Endothelial cell of umbilical vein (primary cell): ENCODE data around the gene LMAN2L. TPM values are rescaled to one million over a fixed set of nuclear protein-coding genes. Genes with fewer than 3 reads are reported as not detected.

Experiments
- BruUV-seq: library from RNA; stranded (reverse); fragments of 400-500 nt; replicated peaks from 2 replicates; lab custom pipeline; 2021; lab: Mats Ljungman, UMichigan
- CTCF ChIA-PET: fragments of 300-600, 350-600 bp; sonication (Branson Sonifier 250); formaldehyde crosslinking; loops from one replicate; lab custom pipeline; 2021; ENCODE audit warnings: antibody characterized with exemption, inconsistent platforms; lab: Charles Lee
- POLR2A ChIA-PET: fragments of 300-600, 350-600 bp; sonication (Branson Sonifier 250); formaldehyde crosslinking; loops from one replicate; lab custom pipeline; 2021; ENCODE audit warnings: antibody characterized with exemption, inconsistent platforms; lab: Charles Lee
- DNase-seq: peaks from one replicate; pipeline ENCODE4 v3.0.0-alpha.2; 2011; ENCODE audit warnings: low read depth, low spot score
- FAIRE-seq: peaks from 2 replicates; lab custom pipeline; 2011; peaks lifted over from hg19 to GRCh38; lab: Jason Lieb, UNC
- H2AFZ ChIP-seq: 2 replicates; pipeline ENCODE4 v1.6.0; 2012; ENCODE audit warnings: low read depth, low read length, control low read depth, inconsistent platforms
- H3K27ac ChIP-seq: 2 replicates; pipeline ENCODE4 v1.5.1; 2011; ENCODE audit warnings: low read depth, mild to moderate bottlenecking, control low read depth, low read length, moderate library complexity; ENCODE audit not compliant: insufficient read depth
- H3K27me3 ChIP-seq, 2 experiments: 2 replicates each; pipeline versions ENCODE4 v1.6.0 to v1.6.1; 2011; ENCODE audit warnings: low read length in 2 of 2, mixed read lengths in 1 of 2; ENCODE audit not compliant: control insufficient read depth in 2 of 2, insufficient read depth in 2 of 2
- H3K36me3 ChIP-seq, 2 experiments: 2 replicates in 1 of 2; 3 replicates in 1 of 2; pipeline ENCODE4 v1.5.1; 2011; ENCODE audit warnings: low read length in 2 of 2, mild to moderate bottlenecking in 1 of 2, moderate library complexity in 1 of 2; ENCODE audit not compliant: control insufficient read depth in 2 of 2, insufficient read depth in 2 of 2; ENCODE audit errors: extremely low read depth in 1 of 2
- H3K4me1 ChIP-seq: 3 replicates; pipeline ENCODE4 v1.5.1; 2011; ENCODE audit warnings: mild to moderate bottlenecking, low read length; ENCODE audit not compliant: control insufficient read depth, insufficient read depth; ENCODE audit errors: extremely low read depth
- H3K4me2 ChIP-seq: 2 replicates; pipeline ENCODE4 v1.6.1; 2011; ENCODE audit warnings: low read length, control low read depth, mixed read lengths; ENCODE audit not compliant: insufficient read depth
- H3K4me3 ChIP-seq, 3 experiments: fragments of 200-600 bp in 1 of 3; sonication (generic), shearing (Covaris generic) in 1 of 3; replicated peaks in 1 of 3; 2 replicates each; pipeline ENCODE4 v1.5.1; 2011 to 2016; ENCODE audit warnings: control low read depth in 3 of 3, low read length in 3 of 3, mild to moderate bottlenecking in 2 of 3, inconsistent platforms in 1 of 3, low read depth in 1 of 3, moderate library complexity in 1 of 3; ENCODE audit not compliant: insufficient read depth in 1 of 3
- H3K79me2 ChIP-seq: 2 replicates; pipeline ENCODE4 v1.6.0; 2012; ENCODE audit warnings: low read length, inconsistent platforms; ENCODE audit not compliant: control insufficient read depth, insufficient read depth
- H3K9ac ChIP-seq: replicated peaks from 2 replicates; pipeline ENCODE3; 2011; ENCODE audit warnings: low read length, control low read depth; ENCODE audit not compliant: insufficient read depth; ENCODE audit errors: extremely low read depth
- H3K9me1 ChIP-seq: replicated peaks from 3 replicates; pipeline ENCODE4 v1.6.0; 2011; ENCODE audit warnings: mild to moderate bottlenecking, low read length; ENCODE audit not compliant: control insufficient read depth, insufficient read depth; ENCODE audit errors: extremely low read depth
- H3K9me3 ChIP-seq: replicated peaks from 2 replicates; pipeline ENCODE4 v1.5.1; 2012; ENCODE audit warnings: low read length, inconsistent platforms; ENCODE audit not compliant: control insufficient read depth, insufficient read depth
- H4K20me1 ChIP-seq: replicated peaks from 2 replicates; pipeline ENCODE3; 2011; ENCODE audit warnings: mild to moderate bottlenecking, low read length; ENCODE audit not compliant: control insufficient read depth, insufficient read depth; ENCODE audit errors: extremely low read depth
- EZH2 ChIP-seq: IDR thresholded peaks from 2 replicates; pipeline ENCODE4 v1.6.1; 2012; ENCODE audit warnings: borderline replicate concordance, low read depth, mild to moderate bottlenecking, moderate library complexity, low read length, inconsistent platforms; ENCODE audit not compliant: severe bottlenecking
- FOS ChIP-seq: IDR thresholded peaks from 2 replicates; pipeline ENCODE4 v1.6.1; 2011; ENCODE audit warnings: mild to moderate bottlenecking, low read length, moderate library complexity, borderline replicate concordance; ENCODE audit not compliant: insufficient read depth
- GATA2 ChIP-seq: IDR thresholded peaks from 2 replicates; pipeline ENCODE4 v1.7.0; 2011; ENCODE audit warnings: low read depth, mild to moderate bottlenecking, moderate library complexity, mixed read lengths, low read length; ENCODE audit not compliant: insufficient read length, insufficient read depth
- JUN ChIP-seq: IDR thresholded peaks from 2 replicates; pipeline ENCODE4 v1.6.1; 2011; ENCODE audit warnings: borderline replicate concordance, low read depth; ENCODE audit not compliant: insufficient read length, insufficient read depth
- MYC ChIP-seq: IDR thresholded peaks from one replicate; pipeline ENCODE4 v1.6.1; 2011; ENCODE audit warnings: mild to moderate bottlenecking, low read depth, low read length
- POLR2A ChIP-seq: IDR thresholded peaks from 2 replicates; pipeline ENCODE4 v1.6.1; 2012; ENCODE audit warnings: low read depth, mild to moderate bottlenecking, control low read depth, low read length
- POLR2AphosphoS5 ChIP-seq: IDR thresholded peaks from 2 replicates; pipeline ENCODE4 v1.6.1; 2012; ENCODE audit warnings: low read depth, mild to moderate bottlenecking, control low read depth, low read length, moderate library complexity; ENCODE audit not compliant: insufficient read depth
- dilution Hi-C: fragments of 300-500 bp; cut with MboI; formaldehyde crosslinking; loops from one replicate; pipeline ENCODE4 v1.15.0; 2019; ENCODE audit warnings: low sequenced_read_pairs; ENCODE audit not compliant: extremely low pct_ligation_motif_present
- intact Hi-C: fragments of 100-400 bp; cut with micrococcal nuclease; formaldehyde crosslinking; loops from one replicate; pipeline ENCODE4 v1.10.0; 2022
- polyA plus RNA-seq, 4 experiments: library from polyadenylated mRNA; depleted of rRNA in 3 of 4; stranded (reverse) in 3 of 4; unstranded in 1 of 4; fragments of >200 nt; gene quantifications; 2 replicates each; pipeline versions ENCODE4 v1.2.1 to v1.2.3, GENCODE V29; 2011 to 2012; ENCODE audit warnings: missing spikeins in 1 of 4
- total RNA-seq: library from RNA; stranded (reverse); gene quantifications from 2 replicates; pipeline ENCODE4 v1.2.3, GENCODE V29; 2021
- TF ChIP-seq, protein P1 (sequence below): IDR thresholded peaks from 2 replicates; pipeline ENCODE4 v1.6.1; 2011; ENCODE audit not compliant: insufficient read depth, insufficient read length
- TF ChIP-seq, protein P2 (sequence below), 2 donors: IDR thresholded peaks; 1 replicate in 1 of 2; 2 replicates in 1 of 2; pipeline ENCODE4 v1.5.1; 2011; ENCODE audit warnings: low read length in 2 of 2, mild to moderate bottlenecking in 2 of 2, moderate library complexity in 2 of 2, control low read depth in 1 of 2, inconsistent platforms in 1 of 2, low read depth in 1 of 2; ENCODE audit not compliant: insufficient read depth in 1 of 2; ENCODE audit errors: extremely low read depth in 1 of 2

LMAN2L gene
- total and polyA plus RNA-seq, 2 donors (not counting 3 experiments of a cell fraction or from before 2014, with no cell fraction given), result 15.4 to 20.5 TPM

DNA sequence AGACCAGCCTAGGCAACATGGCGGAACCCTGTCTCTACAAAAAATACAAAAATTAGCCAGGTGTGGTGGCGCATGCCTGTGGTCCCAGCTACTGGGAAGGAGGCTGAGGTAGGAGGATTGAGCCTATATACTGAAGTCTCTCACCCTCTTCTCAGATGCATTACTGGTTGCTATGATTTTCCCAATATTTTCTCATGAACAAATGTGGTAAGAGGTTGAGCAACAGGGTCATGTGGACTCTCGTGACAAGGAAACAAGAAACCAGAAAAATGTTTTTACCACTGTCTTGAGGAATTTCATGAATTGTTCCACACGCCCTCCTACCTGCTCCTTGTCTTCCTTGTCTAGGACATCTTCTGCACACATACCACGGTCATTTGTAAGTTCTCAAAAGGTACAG is 12.4 kb downstream of the LMAN2L start:
- H3K4me3 ChIP-seq, result no peak overlapping the region
- H3K4me1 ChIP-seq, result no peaks in the 10 kb centered on the region
- H3K4me2 ChIP-seq, result no peak overlapping the region
- no peak for FAIRE-seq
- H3K36me3 ChIP-seq, result peaks cover 4 to 11% of the 10 kb centered on the region in 2 experiments
- no peaks in the 10 kb centered on the region for H3K27me3 ChIP-seq
- POLR2A ChIA-PET, result no interaction called here
- no peak overlapping the region for H2AFZ ChIP-seq
- no peaks in the 10 kb centered on the region for H3K9me1 ChIP-seq
- H3K27ac ChIP-seq, result no peak overlapping the region
- H3K9ac ChIP-seq, result no peak overlapping the region
- no peak for DNase-seq
- dilution Hi-C loops, result no loop called here
- no peaks in the 10 kb centered on the region for H3K79me2 ChIP-seq
- intact Hi-C loops, result no loop called here
- no peaks in the 10 kb centered on the region for H4K20me1 ChIP-seq
- CTCF ChIA-PET, result no interaction called here
- H3K9me3 ChIP-seq, result no peaks in the 10 kb centered on the region
- BruUV-seq, result no TSS peak
- TF ChIP-seq, protein P1, sequence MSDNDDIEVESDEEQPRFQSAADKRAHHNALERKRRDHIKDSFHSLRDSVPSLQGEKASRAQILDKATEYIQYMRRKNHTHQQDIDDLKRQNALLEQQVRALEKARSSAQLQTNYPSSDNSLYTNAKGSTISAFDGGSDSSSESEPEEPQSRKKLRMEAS, result no peak
- TF ChIP-seq POLR2A (no peak), EZH2 (no peak), FOS (no peak), MYC (no peak), JUN (no peak), GATA2 (no peak), POLR2AphosphoS5 (no peak)
- TF ChIP-seq, protein P2, sequence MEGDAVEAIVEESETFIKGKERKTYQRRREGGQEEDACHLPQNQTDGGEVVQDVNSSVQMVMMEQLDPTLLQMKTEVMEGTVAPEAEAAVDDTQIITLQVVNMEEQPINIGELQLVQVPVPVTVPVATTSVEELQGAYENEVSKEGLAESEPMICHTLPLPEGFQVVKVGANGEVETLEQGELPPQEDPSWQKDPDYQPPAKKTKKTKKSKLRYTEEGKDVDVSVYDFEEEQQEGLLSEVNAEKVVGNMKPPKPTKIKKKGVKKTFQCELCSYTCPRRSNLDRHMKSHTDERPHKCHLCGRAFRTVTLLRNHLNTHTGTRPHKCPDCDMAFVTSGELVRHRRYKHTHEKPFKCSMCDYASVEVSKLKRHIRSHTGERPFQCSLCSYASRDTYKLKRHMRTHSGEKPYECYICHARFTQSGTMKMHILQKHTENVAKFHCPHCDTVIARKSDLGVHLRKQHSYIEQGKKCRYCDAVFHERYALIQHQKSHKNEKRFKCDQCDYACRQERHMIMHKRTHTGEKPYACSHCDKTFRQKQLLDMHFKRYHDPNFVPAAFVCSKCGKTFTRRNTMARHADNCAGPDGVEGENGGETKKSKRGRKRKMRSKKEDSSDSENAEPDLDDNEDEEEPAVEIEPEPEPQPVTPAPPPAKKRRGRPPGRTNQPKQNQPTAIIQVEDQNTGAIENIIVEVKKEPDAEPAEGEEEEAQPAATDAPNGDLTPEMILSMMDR (IDR thresholded peaks at IDR 0.05; ENCODE audit: extremely low read depth in 1 of 2, insufficient read depth in 1 of 2, low read depth in 1 of 2, low read length in 2 of 2), result no peak
